GM23338 (cell line): Measurements from ENCODE around the gene ITGB2. TPM values are rescaled to one million over a fixed set of nuclear protein-coding genes. Genes with fewer than 3 reads are reported as not detected.
A peak's percentile ranks its signal among the peaks of the same experiment; 100 is the strongest.

Experiments
- ATAC-seq: fragments of 200-7000 bp; cut with Tn5 transposase; 3 replicates; pipeline ENCODE4 v1.9.1; 2020
- DNase-seq: peaks from one replicate; pipeline ENCODE4 v3.0.0-alpha.2; 2015; ENCODE audit warnings: low spot score
- H2AFZ ChIP-seq: fragments of 200-600 bp; sonication (generic); 2 replicates; pipeline ENCODE4 v1.8.0; 2016; ENCODE audit warnings: antibody characterized with exemption, mild to moderate bottlenecking, moderate library complexity
- H3F3A ChIP-seq: fragments of 200-600 bp; sonication (generic); replicated peaks from 2 replicates; pipeline ENCODE4 v1.8.0; 2017; ENCODE audit warnings: antibody characterized with exemption, mixed run types, low read depth
- H3K27ac ChIP-seq: fragments of 200-600 bp; sonication (generic); 2 replicates; pipeline ENCODE4 v1.6.1; 2016; ENCODE audit warnings: low read depth
- H3K27me3 ChIP-seq: fragments of 200-600 bp; sonication (generic); 2 replicates; pipeline ENCODE4 v1.8.0; 2016; ENCODE audit warnings: mild to moderate bottlenecking, mixed run types, moderate library complexity; ENCODE audit not compliant: insufficient read depth
- H3K36me3 ChIP-seq: fragments of 200-600 bp; sonication (generic); 2 replicates; pipeline ENCODE4 v1.8.0; 2016; ENCODE audit warnings: mild to moderate bottlenecking; ENCODE audit not compliant: insufficient read depth
- H3K4me1 ChIP-seq: fragments of 200-600 bp; sonication (generic); 2 replicates; pipeline ENCODE4 v1.8.0; 2016; ENCODE audit warnings: mild to moderate bottlenecking, moderate library complexity; ENCODE audit not compliant: insufficient read depth
- H3K4me2 ChIP-seq: fragments of 200-600 bp; sonication (generic); 2 replicates; pipeline ENCODE4 v1.7.1; 2017; ENCODE audit warnings: mixed run types
- H3K4me3 ChIP-seq: fragments of 200-600 bp; sonication (generic); 2 replicates; pipeline ENCODE4 v1.6.1; 2016; ENCODE audit warnings: mixed run types
- H3K79me2 ChIP-seq: fragments of 200-600 bp; sonication (generic); replicated peaks from 2 replicates; pipeline ENCODE4 v1.8.0; 2017; ENCODE audit warnings: mild to moderate bottlenecking; ENCODE audit not compliant: insufficient read depth
- H3K9me2 ChIP-seq: fragments of 200-600 bp; sonication (generic); 2 replicates; pipeline ENCODE4 v1.8.0; 2017; ENCODE audit not compliant: insufficient read depth
- H4K20me1 ChIP-seq: fragments of 200-600 bp; sonication (generic); replicated peaks from 2 replicates; pipeline ENCODE4 v1.8.0; 2017; ENCODE audit warnings: mild to moderate bottlenecking; ENCODE audit not compliant: insufficient read depth
- H3K27ac Mint-ChIP-seq: 2 replicates; pipeline ENCODE4 v1.8.0; 2020; ENCODE audit warnings: inconsistent platforms, mild to moderate bottlenecking, moderate library complexity, mixed read lengths
- H3K27me3 Mint-ChIP-seq: 3 replicates; pipeline ENCODE4 v1.8.0; 2022; ENCODE audit warnings: low read depth, mild to moderate bottlenecking, moderate library complexity, mixed read lengths, inconsistent platforms; ENCODE audit not compliant: insufficient read depth, poor library complexity
- H3K36me3 Mint-ChIP-seq: 3 replicates; pipeline ENCODE4 v1.8.0; 2021; ENCODE audit warnings: low read depth, mild to moderate bottlenecking, inconsistent platforms, moderate library complexity, mixed read lengths
- H3K4me1 Mint-ChIP-seq: 3 replicates; pipeline ENCODE4 v1.8.0; 2020; ENCODE audit warnings: mild to moderate bottlenecking, inconsistent platforms, mixed read lengths
- H3K4me3 Mint-ChIP-seq: 3 replicates; pipeline ENCODE4 v1.8.0; 2021; ENCODE audit warnings: moderate library complexity, mild to moderate bottlenecking, inconsistent platforms, mixed read lengths
- H3K9me3 Mint-ChIP-seq: 3 replicates; pipeline ENCODE4 v1.8.0; 2020; ENCODE audit warnings: moderate library complexity, mild to moderate bottlenecking, inconsistent platforms, mixed read lengths
- CREB1 ChIP-seq: fragments of 250-450 bp; sonication (Bioruptor Pico); IDR thresholded peaks from 2 replicates; pipeline ENCODE4 v1.5.0; 2020; ENCODE audit warnings: low read depth, mild to moderate bottlenecking, moderate library complexity
- ETS1 ChIP-seq: IDR thresholded peaks from 2 replicates; pipeline ENCODE4 v1.6.1; 2016; ENCODE audit warnings: antibody characterized with exemption
- EZH2 ChIP-seq: fragments of 200-600 bp; sonication (generic); IDR thresholded peaks from one replicate; pipeline ENCODE4 v1.8.0; 2017; ENCODE audit warnings: antibody characterized with exemption, mild to moderate bottlenecking, low read depth; ENCODE audit not compliant: unreplicated experiment
- POLR2AphosphoS5 ChIP-seq: IDR thresholded peaks from 2 replicates; pipeline ENCODE4 v1.6.1; 2016; ENCODE audit warnings: antibody characterized with exemption, low read depth
- STAT1 ChIP-seq: IDR thresholded peaks from one replicate; pipeline ENCODE4 v1.6.1; 2016; ENCODE audit warnings: antibody characterized with exemption; ENCODE audit not compliant: unreplicated experiment
- ZNF114 ChIP-seq: fragments of 250-450 bp; sonication (Bioruptor Pico); IDR thresholded peaks from 2 replicates; pipeline ENCODE4 v1.5.0; 2020; ENCODE audit warnings: mild to moderate bottlenecking, moderate library complexity
- polyA plus RNA-seq: library from polyadenylated mRNA; unstranded; fragments of >200 nt; fragmentation: Nextera tagmentation; extraction: Ambion mirVana; gene quantifications from 2 replicates; pipeline ENCODE4 v1.2.1, GENCODE V29; 2016
- total RNA-seq: library from RNA; depleted of rRNA; stranded (reverse); fragments of >200 nt; shearing (Covaris generic); gene quantifications from 2 replicates; pipeline ENCODE4 v1.2.3, GENCODE V29; 2014
- TF ChIP-seq, protein P1 (sequence below), 2 experiments: fragments of 200-600 bp in 1 of 2; sonication (generic) in 1 of 2; conservative IDR thresholded peaks; 2 replicates each; pipeline versions ENCODE4 v1.5.1 to v1.6.1; 2016 to 2017; ENCODE audit warnings: antibody characterized with exemption in 2 of 2, low read depth in 2 of 2, mild to moderate bottlenecking in 2 of 2, moderate library complexity in 1 of 2
- TF ChIP-seq, protein P2 (sequence below): IDR thresholded peaks from one replicate; pipeline ENCODE4 v1.6.1; 2018; ENCODE audit warnings: antibody characterized with exemption; ENCODE audit not compliant: unreplicated experiment
- TF ChIP-seq, protein P3 (sequence below): fragments of 250-450 bp; sonication (Bioruptor Pico); IDR thresholded peaks from 2 replicates; pipeline ENCODE4 v1.5.0; 2020; ENCODE audit warnings: mild to moderate bottlenecking, moderate library complexity

Gene ITGB2
- total and polyA plus RNA-seq, 2 experiments from 2014 or later: 0.44 to 0.63 TPM

GRCh38 chr21:44921928-44922327 lies 1.2 kb upstream of the ITGB2 start:
- Mint-ChIP-seq H3K27ac (no peak overlapping the region), H3K27me3 (peaks cover 90% of the 10 kb centered on the region)
- peaks cover 96% of the 10 kb centered on the region for H3K27me3 ChIP-seq

More at GRCh38 chr21:44921928-44922327, 1.2 kb upstream of the ITGB2 start:
- 0 out of 2 replicates have a peak, but pooled peaks cover 4% of the 10 kb centered on the region for H3F3A ChIP-seq
- no peaks in the 10 kb centered on the region for H3K36me3 ChIP-seq
- ATAC-seq (no peak), DNase-seq (no peak)
- H3K4me3 ChIP-seq: no peak overlapping the region
- Mint-ChIP-seq H3K4me3 (no peak overlapping the region; the same call in 2 of the 3 replicates), H3K36me3 (no peaks in the 10 kb centered on the region), H3K4me1 (peaks cover 22% of the 10 kb centered on the region), H3K9me3 (no peaks in the 10 kb centered on the region; the same call in 2 of the 3 replicates)
- no peak overlapping the region for H2AFZ ChIP-seq
- H4K20me1 ChIP-seq: no peaks in the 10 kb centered on the region
- H3K4me2 ChIP-seq: no peak overlapping the region
- no peaks in the 10 kb centered on the region for H3K9me2 ChIP-seq
- peaks cover 11% of the 10 kb centered on the region for H3K4me1 ChIP-seq
- H3K79me2 ChIP-seq: no peaks in the 10 kb centered on the region
- TF ChIP-seq ZNF114 (CRISPR knock-in tag): no peak
- TF ChIP-seq, protein P1, sequence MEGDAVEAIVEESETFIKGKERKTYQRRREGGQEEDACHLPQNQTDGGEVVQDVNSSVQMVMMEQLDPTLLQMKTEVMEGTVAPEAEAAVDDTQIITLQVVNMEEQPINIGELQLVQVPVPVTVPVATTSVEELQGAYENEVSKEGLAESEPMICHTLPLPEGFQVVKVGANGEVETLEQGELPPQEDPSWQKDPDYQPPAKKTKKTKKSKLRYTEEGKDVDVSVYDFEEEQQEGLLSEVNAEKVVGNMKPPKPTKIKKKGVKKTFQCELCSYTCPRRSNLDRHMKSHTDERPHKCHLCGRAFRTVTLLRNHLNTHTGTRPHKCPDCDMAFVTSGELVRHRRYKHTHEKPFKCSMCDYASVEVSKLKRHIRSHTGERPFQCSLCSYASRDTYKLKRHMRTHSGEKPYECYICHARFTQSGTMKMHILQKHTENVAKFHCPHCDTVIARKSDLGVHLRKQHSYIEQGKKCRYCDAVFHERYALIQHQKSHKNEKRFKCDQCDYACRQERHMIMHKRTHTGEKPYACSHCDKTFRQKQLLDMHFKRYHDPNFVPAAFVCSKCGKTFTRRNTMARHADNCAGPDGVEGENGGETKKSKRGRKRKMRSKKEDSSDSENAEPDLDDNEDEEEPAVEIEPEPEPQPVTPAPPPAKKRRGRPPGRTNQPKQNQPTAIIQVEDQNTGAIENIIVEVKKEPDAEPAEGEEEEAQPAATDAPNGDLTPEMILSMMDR (conservative IDR thresholded peaks at IDR 0.05; ENCODE audit: low read depth in 2 of 2): no peak
- peak; percentile 46 for TF ChIP-seq EZH2
- no peak for TF ChIP-seq CREB1
- TF ChIP-seq, protein P2, sequence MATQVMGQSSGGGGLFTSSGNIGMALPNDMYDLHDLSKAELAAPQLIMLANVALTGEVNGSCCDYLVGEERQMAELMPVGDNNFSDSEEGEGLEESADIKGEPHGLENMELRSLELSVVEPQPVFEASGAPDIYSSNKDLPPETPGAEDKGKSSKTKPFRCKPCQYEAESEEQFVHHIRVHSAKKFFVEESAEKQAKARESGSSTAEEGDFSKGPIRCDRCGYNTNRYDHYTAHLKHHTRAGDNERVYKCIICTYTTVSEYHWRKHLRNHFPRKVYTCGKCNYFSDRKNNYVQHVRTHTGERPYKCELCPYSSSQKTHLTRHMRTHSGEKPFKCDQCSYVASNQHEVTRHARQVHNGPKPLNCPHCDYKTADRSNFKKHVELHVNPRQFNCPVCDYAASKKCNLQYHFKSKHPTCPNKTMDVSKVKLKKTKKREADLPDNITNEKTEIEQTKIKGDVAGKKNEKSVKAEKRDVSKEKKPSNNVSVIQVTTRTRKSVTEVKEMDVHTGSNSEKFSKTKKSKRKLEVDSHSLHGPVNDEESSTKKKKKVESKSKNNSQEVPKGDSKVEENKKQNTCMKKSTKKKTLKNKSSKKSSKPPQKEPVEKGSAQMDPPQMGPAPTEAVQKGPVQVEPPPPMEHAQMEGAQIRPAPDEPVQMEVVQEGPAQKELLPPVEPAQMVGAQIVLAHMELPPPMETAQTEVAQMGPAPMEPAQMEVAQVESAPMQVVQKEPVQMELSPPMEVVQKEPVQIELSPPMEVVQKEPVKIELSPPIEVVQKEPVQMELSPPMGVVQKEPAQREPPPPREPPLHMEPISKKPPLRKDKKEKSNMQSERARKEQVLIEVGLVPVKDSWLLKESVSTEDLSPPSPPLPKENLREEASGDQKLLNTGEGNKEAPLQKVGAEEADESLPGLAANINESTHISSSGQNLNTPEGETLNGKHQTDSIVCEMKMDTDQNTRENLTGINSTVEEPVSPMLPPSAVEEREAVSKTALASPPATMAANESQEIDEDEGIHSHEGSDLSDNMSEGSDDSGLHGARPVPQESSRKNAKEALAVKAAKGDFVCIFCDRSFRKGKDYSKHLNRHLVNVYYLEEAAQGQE: no peak
- TF ChIP-seq POLR2AphosphoS5: no peak
- TF ChIP-seq, protein P3, sequence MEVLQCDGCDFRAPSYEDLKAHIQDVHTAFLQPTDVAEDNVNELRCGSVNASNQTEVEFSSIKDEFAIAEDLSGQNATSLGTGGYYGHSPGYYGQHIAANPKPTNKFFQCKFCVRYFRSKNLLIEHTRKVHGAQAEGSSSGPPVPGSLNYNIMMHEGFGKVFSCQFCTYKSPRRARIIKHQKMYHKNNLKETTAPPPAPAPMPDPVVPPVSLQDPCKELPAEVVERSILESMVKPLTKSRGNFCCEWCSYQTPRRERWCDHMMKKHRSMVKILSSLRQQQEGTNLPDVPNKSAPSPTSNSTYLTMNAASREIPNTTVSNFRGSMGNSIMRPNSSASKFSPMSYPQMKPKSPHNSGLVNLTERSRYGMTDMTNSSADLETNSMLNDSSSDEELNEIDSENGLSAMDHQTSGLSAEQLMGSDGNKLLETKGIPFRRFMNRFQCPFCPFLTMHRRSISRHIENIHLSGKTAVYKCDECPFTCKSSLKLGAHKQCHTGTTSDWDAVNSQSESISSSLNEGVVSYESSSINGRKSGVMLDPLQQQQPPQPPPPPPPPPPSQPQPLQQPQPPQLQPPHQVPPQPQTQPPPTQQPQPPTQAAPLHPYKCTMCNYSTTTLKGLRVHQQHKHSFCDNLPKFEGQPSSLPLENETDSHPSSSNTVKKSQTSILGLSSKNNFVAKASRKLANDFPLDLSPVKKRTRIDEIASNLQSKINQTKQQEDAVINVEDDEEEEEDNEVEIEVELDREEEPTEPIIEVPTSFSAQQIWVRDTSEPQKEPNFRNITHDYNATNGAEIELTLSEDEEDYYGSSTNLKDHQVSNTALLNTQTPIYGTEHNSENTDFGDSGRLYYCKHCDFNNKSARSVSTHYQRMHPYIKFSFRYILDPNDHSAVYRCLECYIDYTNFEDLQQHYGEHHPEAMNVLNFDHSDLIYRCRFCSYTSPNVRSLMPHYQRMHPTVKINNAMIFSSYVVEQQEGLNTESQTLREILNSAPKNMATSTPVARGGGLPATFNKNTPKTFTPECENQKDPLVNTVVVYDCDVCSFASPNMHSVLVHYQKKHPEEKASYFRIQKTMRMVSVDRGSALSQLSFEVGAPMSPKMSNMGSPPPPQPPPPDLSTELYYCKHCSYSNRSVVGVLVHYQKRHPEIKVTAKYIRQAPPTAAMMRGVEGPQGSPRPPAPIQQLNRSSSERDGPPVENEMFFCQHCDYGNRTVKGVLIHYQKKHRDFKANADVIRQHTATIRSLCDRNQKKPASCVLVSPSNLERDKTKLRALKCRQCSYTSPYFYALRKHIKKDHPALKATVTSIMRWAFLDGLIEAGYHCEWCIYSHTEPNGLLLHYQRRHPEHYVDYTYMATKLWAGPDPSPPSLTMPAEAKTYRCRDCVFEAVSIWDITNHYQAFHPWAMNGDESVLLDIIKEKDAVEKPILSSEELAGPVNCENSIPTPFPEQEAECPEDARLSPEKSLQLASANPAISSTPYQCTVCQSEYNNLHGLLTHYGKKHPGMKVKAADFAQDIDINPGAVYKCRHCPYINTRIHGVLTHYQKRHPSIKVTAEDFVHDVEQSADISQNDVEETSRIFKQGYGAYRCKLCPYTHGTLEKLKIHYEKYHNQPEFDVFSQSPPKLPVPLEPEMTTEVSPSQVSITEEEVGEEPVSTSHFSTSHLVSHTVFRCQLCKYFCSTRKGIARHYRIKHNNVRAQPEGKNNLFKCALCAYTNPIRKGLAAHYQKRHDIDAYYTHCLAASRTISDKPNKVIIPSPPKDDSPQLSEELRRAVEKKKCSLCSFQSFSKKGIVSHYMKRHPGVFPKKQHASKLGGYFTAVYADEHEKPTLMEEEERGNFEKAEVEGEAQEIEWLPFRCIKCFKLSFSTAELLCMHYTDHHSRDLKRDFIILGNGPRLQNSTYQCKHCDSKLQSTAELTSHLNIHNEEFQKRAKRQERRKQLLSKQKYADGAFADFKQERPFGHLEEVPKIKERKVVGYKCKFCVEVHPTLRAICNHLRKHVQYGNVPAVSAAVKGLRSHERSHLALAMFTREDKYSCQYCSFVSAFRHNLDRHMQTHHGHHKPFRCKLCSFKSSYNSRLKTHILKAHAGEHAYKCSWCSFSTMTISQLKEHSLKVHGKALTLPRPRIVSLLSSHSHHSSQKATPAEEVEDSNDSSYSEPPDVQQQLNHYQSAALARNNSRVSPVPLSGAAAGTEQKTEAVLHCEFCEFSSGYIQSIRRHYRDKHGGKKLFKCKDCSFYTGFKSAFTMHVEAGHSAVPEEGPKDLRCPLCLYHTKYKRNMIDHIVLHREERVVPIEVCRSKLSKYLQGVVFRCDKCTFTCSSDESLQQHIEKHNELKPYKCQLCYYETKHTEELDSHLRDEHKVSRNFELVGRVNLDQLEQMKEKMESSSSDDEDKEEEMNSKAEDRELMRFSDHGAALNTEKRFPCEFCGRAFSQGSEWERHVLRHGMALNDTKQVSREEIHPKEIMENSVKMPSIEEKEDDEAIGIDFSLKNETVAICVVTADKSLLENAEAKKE (CRISPR knock-in tag): no peak
- no peak for TF ChIP-seq STAT1
- TF ChIP-seq ETS1: no peak
- H3K27ac ChIP-seq: no peak overlapping the region
